Measurements from ENCODE around the gene ADAMTS6.

ADAMTS6 gene

GRCh38 chr5:65108786-65109743 is 372.7 kb downstream of the ADAMTS6 start:
- no peak for DNase-seq (ENCODE audit: low read depth)
- in situ Hi-C loops (cut with HindIII; ENCODE audit: low sequenced_read_pairs) = loop anchor here (25.0 kb wide), 1 partner anchor 297 kb away; no protein-coding TSS in a partner anchor
- TF ChIP-seq CTCF (IDR thresholded peaks at IDR 0.05; ENCODE audit: low read depth, low read length, missing control alignments) = no peak
- no peak overlapping the region for H3K4me3 ChIP-seq (ENCODE audit: low read depth, low read length)

GRCh38 chr5:65105301-65105700 is 376.4 kb downstream of the ADAMTS6 start:
- TF ChIP-seq CTCF (IDR thresholded peaks at IDR 0.05; ENCODE audit: low read depth, low read length, missing control alignments) = no peak
- in situ Hi-C loops (cut with HindIII; ENCODE audit: low sequenced_read_pairs) = loop anchor here (25.0 kb wide), 1 partner anchor 293 kb away; no protein-coding TSS in a partner anchor

GRCh38 chr5:65104831-65105230 is 376.9 kb downstream of the ADAMTS6 start:
- in situ Hi-C loops (cut with HindIII; ENCODE audit: low sequenced_read_pairs) = loop anchor here (5.0 to 25.0 kb wide), 2 partner anchors 293 to 377 kb away; partner anchors contain the start of gene ADAMTS6
- DNase-seq (ENCODE audit: low read depth) = no peak
- no peak overlapping the region for H3K4me3 ChIP-seq (ENCODE audit: low read depth, low read length)
- no peak for TF ChIP-seq CTCF (IDR thresholded peaks at IDR 0.05; ENCODE audit: low read depth, low read length, missing control alignments)

More at GRCh38 chr5:65105301-65105700, 376.4 kb downstream of the ADAMTS6 start:
- DNase-seq (ENCODE audit: low read depth) = no peak
- no peak overlapping the region for H3K4me3 ChIP-seq (ENCODE audit: low read depth, low read length)

- TF ChIP-seq CTCF (IDR thresholded peaks at IDR 0.05; ENCODE audit: low read depth, low read length, missing control alignments) = no peak
- DNase-seq (ENCODE audit: low read depth) = no peak
- no peak overlapping the region for H3K4me3 ChIP-seq (ENCODE audit: low read depth, low read length)
- in situ Hi-C loops (cut with HindIII; ENCODE audit: low sequenced_read_pairs) = loop anchor here (5.0 to 25.0 kb wide), 2 partner anchors 292 to 378 kb away; partner anchors contain the start of gene ADAMTS6
Observed at GRCh38 chr5:65103756-65104440, 377.8 kb downstream of the ADAMTS6 start.

GRCh38 chr5:65102976-65103711 is 378.6 kb downstream of the ADAMTS6 start:
- DNase-seq (ENCODE audit: low read depth) = peak; percentile 37
- H3K4me3 ChIP-seq (ENCODE audit: low read depth, low read length) = peak overlapping the region; percentile 42
- peak; percentile 30 for TF ChIP-seq CTCF (IDR thresholded peaks at IDR 0.05; ENCODE audit: low read depth, low read length, missing control alignments)
- in situ Hi-C loops (cut with HindIII; ENCODE audit: low sequenced_read_pairs) = loop anchor here (5.0 to 25.0 kb wide), 2 partner anchors 291 to 379 kb away; partner anchors contain the start of gene ADAMTS6

All from astrocyte of the cerebellum (primary cell).